Stimulated activated CD4-positive, alpha-beta T cell treated with anti-CD3 and anti-CD28 coated beads, Interleukin-1b, Interleukin-23, amount 100 ng/mL, for 1 hour (primary cell): ENCODE results near the gene THOP1.

Experiments
- DNase-seq, 2 donors: peaks; one replicate each; pipeline ENCODE4 v3.0.0-alpha.2; 2020; ENCODE audit warnings: low read depth in 2 of 2

Gene THOP1

DNA sequence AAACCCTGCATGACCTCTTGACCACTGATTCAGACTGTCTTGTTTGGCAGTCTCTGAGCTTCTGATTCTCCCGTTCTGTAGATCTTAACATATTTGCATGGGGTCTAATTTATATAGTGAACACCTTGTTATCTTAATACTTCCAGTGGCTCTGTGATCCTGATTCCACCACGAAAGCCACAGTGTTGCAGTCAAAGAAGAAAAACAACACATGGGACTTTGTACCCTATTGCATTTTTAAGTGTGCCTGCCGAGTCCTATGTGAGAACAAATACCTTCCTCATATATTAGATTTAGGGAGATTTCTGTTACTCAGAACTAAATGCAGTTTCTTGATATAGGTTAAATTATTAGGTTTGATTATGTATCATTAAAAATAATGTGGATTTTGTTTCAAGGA lies 69.5 kb downstream of the THOP1 start:
- DNase-seq = no peak

DNA sequence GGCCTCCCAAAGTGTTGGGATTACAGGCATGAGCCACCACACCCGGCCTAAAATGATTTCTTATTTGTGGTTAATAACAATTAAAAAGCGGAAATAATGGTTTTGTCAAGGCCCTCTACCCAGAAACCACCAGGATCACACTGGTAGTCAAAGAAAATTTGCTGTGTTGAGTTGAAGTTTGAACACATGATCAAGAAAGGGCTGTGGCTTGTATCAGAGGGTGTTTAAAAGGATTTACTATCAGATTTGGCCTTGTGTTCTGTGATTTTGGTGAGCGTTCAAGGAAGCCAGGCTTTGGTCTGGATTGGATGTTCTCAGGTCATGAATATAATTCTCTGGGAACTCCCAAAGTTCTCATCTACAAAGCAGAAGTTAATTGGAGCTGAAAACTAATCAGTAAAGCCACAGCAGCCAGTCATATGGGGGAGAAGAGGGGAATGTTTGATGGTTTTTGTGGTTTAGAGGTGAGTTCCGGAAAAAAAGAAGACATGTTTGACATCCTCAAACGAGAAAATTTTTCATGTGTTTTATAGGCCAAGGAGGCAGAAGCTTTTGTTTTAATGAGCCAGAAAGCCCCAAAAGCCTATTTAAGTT lies 71.3 kb downstream of the THOP1 start:
- DNase-seq = no peak

DNA sequence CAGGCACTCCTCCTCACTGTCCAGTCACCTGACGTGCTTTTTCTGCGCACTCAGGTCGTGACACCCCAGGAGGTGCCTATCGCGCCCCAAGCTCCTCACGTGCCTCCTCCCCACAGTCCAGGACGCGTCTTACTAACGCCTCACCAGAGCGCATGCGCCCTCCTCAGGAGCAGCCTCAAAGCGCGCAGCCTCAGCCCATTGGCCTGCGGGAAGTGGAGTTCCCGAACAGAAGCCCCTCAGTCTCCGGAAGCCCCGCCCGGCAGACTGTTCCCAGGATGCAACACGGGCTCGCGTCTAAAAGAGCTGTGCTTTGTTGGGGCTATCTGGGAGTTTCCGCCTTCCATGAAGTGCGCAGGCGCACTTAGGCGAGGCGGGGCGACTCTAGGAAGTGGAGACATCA lies 73.6 kb downstream of the THOP1 start:
- DNase-seq = no peak

DNA sequence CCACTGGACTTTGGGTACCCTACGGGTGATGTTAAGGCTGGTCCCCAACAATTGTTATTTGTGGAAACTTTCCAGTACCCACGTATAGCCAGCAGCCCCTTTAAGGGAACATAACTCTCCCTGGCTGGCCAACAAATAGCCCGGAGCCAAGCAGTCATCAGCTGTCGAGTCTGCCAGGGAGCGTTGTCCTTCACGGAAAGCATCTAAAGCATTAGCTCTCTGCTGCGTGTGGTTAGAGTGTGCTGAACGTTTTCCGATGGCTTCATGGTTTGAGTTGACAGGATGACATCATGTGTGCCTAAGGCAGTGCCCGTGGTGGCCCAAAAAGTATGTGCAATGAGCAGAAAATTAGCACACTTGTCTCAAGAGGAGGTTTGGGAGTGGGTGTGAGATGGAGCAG lies 78.5 kb downstream of the THOP1 start:
- DNase-seq = no peak
